HG02970 (cell line): ENCODE data around the gene COA1.
"Not testable (repeated sequence)": the region's sequence is repeated elsewhere in the genome, so short reads cannot be mapped to it uniquely, and the experiment has no call there.

Experiments used
- ATAC-seq: cut with Tn5 transposase; IDR thresholded peaks from one replicate; pipeline ENCODE4 v1.9.1; 2021; ENCODE audit warnings: mild to moderate bottlenecking, moderate library complexity, moderate number of reproducible peaks; ENCODE audit not compliant: unreplicated experiment, low FRiP score

COA1 gene

DNA sequence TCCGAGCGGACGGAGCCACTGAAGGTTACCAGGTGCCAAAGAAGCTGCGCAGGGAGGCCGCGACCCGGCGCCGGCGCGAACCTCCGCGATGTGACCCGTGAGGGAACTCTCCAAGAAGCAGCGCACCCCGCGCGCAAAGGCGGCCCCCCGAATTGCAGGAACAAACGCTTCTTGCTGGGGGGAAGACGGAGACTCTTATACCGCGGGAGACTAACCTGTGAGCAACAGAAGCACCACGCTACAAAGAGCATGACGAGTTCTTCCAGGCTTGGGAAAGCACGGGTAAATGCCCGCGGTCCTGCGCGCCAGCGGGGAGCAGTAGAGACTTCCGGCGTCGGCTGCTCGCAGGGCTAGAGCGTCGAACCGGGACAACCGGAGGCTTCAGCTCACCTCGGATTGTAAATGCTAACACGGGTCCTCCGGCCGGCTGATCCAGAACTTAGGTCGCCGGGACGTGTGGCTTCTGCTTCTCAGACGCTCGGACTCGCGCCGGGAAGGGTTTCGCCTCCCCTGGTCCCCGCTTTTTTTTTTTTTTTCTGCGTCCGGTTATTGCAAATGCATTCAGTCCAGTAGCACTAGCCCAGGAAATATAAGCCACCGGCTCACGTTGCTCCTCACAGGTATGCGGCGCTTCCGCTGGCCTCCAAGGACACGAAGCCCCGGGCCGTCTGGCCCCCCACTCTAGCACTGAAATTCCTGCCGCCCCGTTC lies at the start of gene COA1:
Gene COA1 (minus strand): TSS at position 310 of the 710 bp plus-strand sequence. CDS start 80,909 bp downstream, outside the sequence.
- ATAC-seq, result peak; percentile 83

GRCh38 chr7:43778293-43779044 lies 49.1 kb upstream of the COA1 start:
- not testable (repeated sequence) for ATAC-seq

- ATAC-seq, result not testable (repeated sequence)
Measured at GRCh38 chr7:43775255-43775654, 45.9 kb upstream of the COA1 start.

DNA sequence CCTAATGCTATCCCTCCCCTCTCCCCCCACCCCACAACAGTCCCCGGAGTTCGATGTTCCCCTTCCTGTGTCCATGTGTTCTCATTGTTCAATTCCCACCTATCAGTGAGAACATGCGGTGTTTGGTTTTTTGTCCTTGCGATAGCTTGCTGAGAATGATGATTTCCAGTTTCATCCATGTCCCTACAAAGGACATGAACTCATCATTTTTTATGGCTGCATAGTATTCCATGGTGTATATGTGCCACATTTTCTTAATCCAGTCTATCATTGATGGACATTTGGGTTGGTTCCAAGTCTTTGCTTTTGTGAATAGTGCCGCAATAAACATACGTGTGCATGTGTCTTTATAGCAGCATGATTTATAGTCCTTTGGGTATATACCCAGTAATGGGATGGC lies 43.9 kb upstream of the COA1 start:
- not testable (repeated sequence) for ATAC-seq

- ATAC-seq, result no peak
Measured at GRCh38 chr7:43771573-43771972, 42.2 kb upstream of the COA1 start.

DNA sequence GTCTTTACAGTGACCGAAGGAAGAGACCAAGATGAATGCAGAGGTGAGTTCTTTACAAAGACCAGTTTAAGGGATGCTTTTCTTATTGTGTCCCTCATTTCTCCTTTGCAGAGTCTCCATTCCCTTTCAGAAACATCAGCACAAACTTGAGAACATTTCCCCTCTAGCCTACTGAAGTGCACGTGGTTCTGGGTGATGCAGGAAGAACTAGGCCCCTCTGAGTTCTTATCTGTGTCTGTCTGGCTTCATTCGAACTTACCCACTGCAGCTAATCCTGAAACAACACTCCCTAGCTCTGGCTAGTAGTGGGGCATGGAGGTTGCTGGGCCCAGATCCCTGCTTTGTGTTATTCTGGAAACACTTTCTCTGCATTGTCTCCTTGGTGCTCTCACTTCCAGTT lies 41.8 kb upstream of the COA1 start:
- no peak for ATAC-seq

- ATAC-seq, result no peak
Measured at GRCh38 chr7:43769791-43770465, 40.6 kb upstream of the COA1 start.

GRCh38 chr7:43769281-43769680 lies 40.0 kb upstream of the COA1 start:
- no peak for ATAC-seq

DNA sequence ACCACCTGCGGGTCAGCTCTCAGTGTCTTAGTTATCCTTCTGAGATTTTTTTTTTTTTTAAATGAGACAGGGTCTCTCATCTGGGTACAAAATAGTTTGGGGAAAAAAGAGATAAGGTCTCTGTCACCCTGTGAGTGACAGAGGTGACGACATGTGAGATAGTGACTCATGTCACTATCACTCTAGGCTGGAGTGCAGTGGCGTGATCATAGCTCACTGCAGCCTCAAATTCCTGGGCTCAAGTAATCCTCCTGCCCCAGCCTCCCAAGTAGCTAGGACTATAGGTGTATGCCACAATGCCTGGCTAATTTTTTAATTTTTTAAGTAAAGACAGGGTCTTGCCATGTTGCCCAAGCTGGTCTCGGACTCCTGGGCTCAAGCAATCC lies 39.6 kb upstream of the COA1 start:
- no peak for ATAC-seq

GRCh38 chr7:43768201-43768886 lies 39.0 kb upstream of the COA1 start:
- ATAC-seq, result no peak

GRCh38 chr7:43767311-43767710 lies 38.0 kb upstream of the COA1 start:
- no peak for ATAC-seq

GRCh38 chr7:43766564-43766963 lies 37.2 kb upstream of the COA1 start:
- ATAC-seq, result no peak

- ATAC-seq, result no peak
Measured at GRCh38 chr7:43764807-43765491, 35.6 kb upstream of the COA1 start.

- no peak for ATAC-seq
Measured at GRCh38 chr7:43764039-43764761, 34.9 kb upstream of the COA1 start.

- no peak for ATAC-seq
Measured at GRCh38 chr7:43763183-43763582, 33.9 kb upstream of the COA1 start.

GRCh38 chr7:43761938-43762692 lies 32.8 kb upstream of the COA1 start:
- no peak for ATAC-seq

DNA sequence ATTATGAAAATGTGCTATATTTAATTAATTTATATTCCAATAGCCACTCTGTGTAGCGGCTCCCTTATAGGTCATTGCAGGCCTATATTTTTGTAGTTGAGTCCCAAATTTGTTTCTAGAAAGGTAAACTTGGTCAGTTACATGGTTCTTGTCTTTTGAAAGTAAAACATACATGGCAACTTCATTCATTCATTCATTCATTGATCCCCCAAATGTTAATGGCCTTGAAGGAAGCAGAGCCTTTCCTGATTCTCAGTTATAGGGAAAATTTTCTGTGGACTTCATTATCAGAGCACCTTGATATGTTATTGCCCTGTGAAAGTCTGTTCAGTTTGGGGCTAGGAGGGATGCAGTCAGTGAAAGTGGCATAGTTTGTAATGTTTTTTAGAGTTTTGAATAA lies 32.1 kb upstream of the COA1 start:
- ATAC-seq, result no peak

DNA sequence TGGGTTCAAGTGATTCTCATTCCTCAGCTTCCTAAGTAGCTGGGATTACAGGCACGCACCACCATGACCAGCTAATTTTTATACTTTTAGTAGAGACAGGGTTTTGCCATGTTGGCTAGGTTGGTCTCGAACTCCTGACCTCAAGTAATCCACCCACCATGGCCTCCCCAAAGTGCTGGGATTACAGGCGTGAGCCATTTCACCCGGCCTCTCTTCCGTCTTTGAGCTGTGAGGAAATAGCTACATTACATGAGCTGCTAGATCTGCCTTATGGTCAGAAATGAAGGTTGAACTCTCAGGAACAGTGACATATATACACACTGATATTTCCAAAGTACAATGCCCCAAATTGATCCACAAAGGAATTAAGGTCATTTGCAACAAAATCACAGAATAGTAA lies 31.5 kb upstream of the COA1 start:
- ATAC-seq, result no peak
